ENCODE results near the gene UROC1.

DNA sequence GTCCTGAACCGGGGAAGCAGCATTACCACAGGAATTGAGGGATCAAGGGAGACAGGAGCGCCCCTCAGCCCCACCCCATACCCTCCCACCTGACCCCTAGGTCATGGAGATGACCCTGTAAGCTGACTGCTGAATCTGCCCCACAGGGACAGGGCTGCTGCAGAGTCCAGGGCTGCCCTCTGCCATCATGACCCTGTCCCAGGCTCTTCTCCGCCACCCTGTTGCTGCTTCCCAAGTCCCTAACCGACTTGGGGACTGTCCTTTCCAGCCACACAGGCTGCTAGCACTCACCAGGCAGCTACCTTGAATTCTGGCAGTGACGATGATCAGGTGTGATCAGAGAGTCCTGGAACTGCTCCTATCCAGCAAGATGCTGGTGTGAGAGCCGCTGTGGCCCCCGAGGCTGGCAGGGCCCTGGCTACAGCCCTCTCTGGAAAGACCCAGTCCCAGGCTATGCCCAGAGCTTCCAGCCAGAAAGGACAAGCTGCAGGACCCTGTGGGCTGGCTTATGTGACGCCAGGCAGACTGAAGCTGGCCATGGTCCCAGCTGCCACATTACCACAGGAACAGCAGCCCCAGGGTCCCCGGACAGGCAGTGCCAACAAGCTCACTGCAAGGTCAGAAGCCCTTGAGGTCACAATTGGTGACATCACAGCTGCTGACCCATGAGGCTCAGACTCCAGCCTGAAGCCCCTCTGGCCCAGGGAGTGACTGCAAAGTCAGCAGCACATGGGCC lies 40.9 kb upstream of the UROC1 start, which contains the start of gene C3orf22:
- TF ChIP-seq POLR2A (IDR thresholded peaks at IDR 0.05; ENCODE audit: low read length) (no peak), GATA1 (IDR thresholded peaks at IDR 0.05; ENCODE audit: low read depth, low read length) (no peak)
